GM12873 (cell line): ENCODE data around the gene KNDC1.
A peak's percentile ranks its signal among the peaks of the same experiment; 100 is the strongest.

Experiments
- CTCF ChIP-seq: IDR thresholded peaks from 2 replicates; pipeline ENCODE4 v1.5.1; 2012; ENCODE audit warnings: low read depth, mild to moderate bottlenecking, moderate library complexity, low read length, control low read depth; ENCODE audit not compliant: insufficient read depth; ENCODE audit errors: missing control alignments

Gene KNDC1

GRCh38 chr10:133221331-133221730, 61.3 kb downstream of the KNDC1 start:
- TF ChIP-seq CTCF = no peak

- TF ChIP-seq CTCF = no peak
Observed at GRCh38 chr10:133224076-133224475, 64.1 kb downstream of the KNDC1 start.

GRCh38 chr10:133224756-133225372, 64.8 kb downstream of the KNDC1 start:
- TF ChIP-seq CTCF = no peak

GRCh38 chr10:133225707-133226191, 65.7 kb downstream of the KNDC1 start:
- no peak for TF ChIP-seq CTCF

GRCh38 chr10:133226251-133226808, 66.3 kb downstream of the KNDC1 start:
- peak; percentile 30 for TF ChIP-seq CTCF

- TF ChIP-seq CTCF = no peak
Observed at GRCh38 chr10:133227256-133227655, 67.2 kb downstream of the KNDC1 start.

- TF ChIP-seq CTCF = no peak
Observed at GRCh38 chr10:133229265-133230043, 69.4 kb downstream of the KNDC1 start.
